GM18507 (cell line): ENCODE measurements around the gene CTIF.

Source experiments
- DNase-seq: peaks from one replicate; pipeline ENCODE4 v3.0.0; 2011; ENCODE audit warnings: low read depth; ENCODE audit not compliant: insufficient read length; ENCODE audit errors: extremely low spot score
- FAIRE-seq: peaks from 2 replicates; lab custom pipeline; 2011; peaks lifted over from hg19 to GRCh38; lab: Jason Lieb, UNC

CTIF gene

DNA sequence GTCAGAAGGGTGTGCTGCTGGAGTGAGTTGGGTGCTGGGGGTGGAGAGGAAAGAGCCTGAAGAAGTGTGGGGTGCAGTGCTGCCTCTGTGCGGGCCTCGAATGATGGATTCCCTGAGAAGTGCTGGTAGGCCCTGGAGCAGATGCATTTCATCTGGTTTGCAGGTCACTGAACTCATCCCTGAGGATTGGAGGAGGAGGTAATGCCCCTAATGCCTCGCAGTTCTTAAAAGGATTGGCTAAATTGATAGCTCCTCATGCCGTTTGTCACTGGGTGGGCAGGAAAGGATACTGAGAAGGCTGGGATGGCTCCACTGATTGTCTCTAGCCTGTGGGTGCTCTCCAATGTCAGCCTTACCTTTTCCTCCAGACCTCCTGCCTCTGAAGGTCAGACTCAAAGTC, 74.1 kb downstream of the CTIF start:
- DNase-seq = no peak
- FAIRE-seq = no peak

DNA sequence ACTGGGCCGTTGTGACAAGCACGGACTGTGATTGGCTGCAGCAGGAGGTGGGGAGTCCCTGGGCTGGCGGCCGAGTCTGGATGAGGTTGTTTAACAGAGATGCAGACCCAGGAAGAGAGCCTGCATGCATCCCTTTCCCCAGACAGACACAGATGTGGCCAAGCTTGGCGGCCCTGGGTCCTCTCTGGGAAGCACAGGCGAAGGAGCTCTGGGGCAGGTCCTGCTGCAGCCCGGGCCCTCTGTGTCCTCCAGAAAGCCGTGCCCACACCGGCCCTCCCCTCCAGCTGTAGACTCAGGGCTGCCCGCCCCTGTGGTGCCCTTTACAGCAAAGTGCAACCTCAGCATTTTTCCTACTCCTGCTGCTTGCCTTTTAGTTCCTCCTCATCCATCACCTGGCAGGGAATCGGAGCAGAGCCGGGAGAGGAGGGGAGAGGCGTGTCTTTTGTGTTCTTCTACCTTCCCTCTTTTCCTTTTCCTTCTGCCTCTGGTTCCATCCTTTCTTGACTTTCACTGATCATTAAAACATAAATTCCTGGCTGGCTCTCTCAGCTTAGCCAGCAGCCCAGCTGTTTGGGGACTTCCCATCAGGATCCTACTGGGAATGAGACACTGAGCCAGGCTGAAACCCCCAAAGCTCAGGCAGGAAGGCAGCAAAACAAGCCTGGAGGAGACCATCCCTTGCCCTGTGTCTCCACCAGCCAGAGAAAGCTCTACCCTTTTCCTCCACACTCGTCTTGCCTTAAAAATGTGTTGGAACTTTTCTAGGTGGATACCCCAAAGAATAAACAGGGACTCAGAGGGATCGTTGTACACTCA, 75.0 kb downstream of the CTIF start:
- FAIRE-seq (no peak), DNase-seq (no peak)

GRCh38 chr18:48615566-48616401, 77.0 kb downstream of the CTIF start:
- no peak for DNase-seq
- FAIRE-seq = no peak

DNA sequence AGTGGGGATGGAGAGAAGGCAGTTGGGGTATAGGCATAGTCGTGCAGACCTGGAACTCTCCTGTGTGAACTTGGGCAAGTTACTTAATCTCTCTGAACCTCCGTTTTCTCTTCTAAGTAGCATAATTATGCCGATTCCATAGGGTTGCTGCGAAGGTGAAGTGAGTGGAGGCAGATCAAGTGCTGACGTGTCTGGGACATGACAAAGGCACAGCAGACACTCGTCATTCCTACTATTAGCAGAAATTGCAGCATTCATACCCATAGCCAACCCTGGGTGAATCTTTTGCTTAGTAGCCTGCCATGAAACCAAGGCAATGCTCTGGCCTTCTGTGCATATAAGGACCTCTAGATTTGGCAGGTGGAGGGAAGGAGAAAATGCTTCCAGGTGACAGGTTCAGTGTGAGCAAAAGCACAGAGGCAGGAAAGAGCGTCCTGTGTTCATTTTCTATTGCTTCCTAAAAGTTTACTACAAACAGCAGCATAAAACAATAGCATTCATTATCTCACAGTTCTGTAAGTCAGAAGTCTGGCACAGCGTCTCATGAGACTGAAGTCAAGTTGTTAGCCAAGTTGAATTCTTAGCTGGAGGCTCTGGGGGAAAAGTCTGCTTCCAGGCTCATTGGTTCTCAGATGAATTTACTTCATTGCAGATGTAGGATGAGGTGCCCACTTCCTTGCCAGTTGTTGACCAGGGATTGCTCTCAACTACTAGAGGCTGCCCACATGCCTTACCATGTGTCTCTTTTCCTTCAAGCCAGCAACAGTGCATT, 77.8 kb downstream of the CTIF start:
- no peak for FAIRE-seq

GRCh38 chr18:48617844-48618497, 79.1 kb downstream of the CTIF start:
- FAIRE-seq (no peak), DNase-seq (no peak)

More for the DNA sequence above, 77.8 kb downstream of the CTIF start:
- DNase-seq = no peak

GRCh38 chr18:48619016-48619415, 80.2 kb downstream of the CTIF start:
- DNase-seq (no peak), FAIRE-seq (no peak)

GRCh38 chr18:48619501-48619900, 80.7 kb downstream of the CTIF start:
- DNase-seq (no peak), FAIRE-seq (no peak)

DNA sequence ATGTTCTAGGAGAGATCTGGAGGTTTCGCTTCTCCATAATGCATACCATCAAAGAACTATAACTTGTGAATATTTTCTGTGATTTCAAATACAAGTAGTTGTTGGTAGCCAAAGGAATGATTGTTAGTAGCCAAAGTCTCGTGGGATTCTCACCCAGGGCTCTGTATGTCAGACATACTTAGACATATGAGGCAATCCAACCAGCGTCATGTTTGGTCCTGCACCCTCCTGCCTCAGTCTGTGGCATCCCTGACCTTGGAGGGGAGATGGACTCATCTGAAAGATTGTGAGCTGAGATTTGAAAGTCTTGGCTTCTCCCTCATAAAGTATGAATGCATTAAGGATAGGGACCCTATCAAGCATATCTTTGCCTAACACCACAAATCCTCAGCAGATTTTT, 81.2 kb downstream of the CTIF start:
- DNase-seq = no peak
- FAIRE-seq = no peak

- no peak for DNase-seq
- no peak for FAIRE-seq
Measured at GRCh38 chr18:48621240-48621639, 82.4 kb downstream of the CTIF start.

DNA sequence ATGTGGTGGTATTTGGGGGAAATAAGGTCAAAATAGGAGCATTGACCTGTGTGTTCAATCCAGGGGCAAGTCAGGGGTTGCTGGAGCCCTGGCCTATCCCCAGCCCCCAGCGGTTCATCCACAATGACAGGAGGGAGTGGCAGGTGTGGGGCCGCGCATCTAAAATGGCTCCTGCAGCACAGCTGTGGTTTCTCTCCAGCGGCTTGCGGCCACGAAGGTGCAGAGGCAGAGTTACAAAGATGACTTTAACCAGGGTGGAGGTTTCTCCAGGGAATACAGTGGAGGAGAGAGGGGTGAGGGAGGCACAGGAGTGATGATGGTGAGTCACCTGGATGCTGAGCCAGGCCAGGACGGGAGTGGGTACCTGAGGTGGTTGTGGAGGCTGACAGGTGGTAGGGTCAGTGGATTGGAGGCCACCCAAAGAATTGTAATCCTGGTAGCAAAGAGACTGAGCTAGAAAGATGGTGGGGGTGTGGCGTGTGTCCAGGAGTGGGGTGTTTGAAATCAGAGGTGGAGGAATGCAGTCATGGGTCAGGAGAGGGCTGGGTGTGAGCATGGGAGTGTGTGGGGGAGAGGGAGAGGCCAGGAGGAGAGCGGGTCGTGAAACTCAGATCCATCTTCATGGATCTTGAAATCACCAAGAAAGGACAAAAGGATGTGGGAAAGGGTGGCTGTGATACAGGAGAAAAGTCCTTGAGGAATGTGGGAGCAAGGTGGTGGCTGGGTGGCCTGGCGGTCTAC, 83.2 kb downstream of the CTIF start:
- DNase-seq (no peak), FAIRE-seq (no peak)

DNA sequence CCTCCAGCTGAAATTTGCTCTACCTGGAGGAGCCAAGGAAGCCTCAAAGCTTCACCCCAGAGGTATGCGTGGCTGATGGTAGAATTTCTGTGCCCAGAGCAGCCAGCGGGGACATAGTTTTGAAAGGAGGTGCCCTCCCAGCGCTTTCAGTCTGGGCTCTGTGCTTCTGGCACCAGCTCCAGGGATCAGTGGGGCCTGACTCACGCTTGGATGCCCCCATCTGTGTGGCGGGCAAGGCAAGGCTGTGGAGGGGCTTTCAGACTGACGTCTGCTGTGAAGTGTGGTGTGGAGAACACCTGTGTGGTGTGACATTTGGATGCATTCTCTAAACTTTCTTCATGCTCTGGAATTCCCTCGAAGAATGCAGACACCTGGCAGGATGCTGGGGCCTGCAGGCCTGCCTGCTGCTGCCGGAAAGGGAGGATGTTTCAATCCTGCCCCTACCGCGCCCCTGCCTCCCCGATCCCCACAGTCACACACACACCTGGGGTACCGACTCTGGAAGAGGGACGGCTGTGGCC, 84.1 kb downstream of the CTIF start:
- no peak for DNase-seq
- FAIRE-seq = no peak

DNA sequence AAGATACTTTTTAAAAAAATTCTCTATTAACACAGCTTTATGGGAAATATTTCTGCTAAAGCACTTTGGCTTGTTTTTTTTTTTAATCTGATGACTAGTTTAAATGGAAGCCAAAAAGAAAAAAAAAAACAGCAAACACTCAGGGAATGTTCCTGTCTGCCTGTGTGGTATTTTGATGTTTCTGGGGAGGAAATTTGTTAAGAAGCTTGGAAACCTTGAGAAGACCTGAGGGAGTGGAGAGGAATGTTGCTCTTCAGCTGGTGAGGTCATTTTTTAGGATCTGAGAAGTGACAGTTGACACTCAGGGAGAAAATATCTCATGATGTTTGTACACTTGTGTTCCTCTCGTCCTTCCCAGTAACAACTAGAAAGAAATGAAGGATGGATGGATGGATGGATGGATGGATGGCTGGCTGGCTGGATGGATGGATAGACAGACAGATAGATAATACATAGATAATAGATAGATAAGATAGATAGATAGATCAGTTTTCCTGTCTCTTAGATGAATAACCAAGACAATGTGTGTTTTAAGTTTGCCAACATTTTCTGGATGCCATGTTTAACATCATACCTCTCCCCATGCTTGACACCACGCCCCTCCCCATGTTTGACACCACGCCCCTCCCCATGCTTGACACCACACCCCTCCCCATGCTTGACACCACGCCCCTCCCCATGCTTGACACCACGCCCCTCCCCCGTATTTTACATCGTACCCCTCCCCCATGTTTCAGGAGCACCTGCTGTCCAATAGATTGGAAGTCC, 84.8 kb downstream of the CTIF start:
- FAIRE-seq (no peak), DNase-seq (no peak)

DNA sequence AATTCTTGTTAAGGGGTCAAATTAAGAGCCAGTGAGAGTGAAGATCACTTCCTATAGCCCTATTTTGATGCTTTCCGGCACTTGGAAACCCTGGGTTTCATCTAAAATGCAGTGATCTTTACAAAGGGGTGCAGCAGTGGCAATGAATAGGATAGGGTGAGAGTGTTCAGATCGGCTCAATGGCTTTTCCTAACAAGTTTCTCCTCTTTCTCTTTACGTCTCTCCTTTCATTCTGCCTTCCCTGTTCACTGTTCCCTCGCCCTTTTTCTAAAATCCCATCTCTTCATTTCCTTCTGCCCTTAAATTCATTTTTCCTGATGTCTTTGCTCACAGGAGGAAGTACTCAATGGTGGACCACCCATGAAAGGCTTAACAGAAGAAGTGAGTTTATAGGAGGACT, 86.0 kb downstream of the CTIF start:
- DNase-seq = no peak

DNA sequence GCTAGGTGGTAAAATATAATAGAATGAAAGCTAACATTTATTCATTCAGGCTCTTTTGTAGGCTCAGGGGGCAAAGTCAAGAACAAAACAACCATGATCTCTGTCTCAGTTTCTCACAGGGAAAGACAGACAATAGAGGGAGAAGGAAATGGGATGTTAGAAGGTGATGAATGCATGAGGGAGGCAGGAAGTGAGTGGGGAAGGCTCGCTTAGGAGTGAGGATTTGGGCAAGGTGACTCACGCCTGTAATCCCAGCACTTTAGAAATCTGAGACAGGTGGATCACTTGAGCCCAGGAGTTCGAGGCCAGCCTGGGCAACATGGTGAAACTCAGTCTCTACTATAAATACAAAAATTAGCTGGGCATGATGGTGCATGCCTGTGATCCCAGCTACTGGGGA, 88.4 kb downstream of the CTIF start:
- no peak for DNase-seq
- no peak for FAIRE-seq

More for the DNA sequence above, 86.0 kb downstream of the CTIF start:
- FAIRE-seq = no peak

DNA sequence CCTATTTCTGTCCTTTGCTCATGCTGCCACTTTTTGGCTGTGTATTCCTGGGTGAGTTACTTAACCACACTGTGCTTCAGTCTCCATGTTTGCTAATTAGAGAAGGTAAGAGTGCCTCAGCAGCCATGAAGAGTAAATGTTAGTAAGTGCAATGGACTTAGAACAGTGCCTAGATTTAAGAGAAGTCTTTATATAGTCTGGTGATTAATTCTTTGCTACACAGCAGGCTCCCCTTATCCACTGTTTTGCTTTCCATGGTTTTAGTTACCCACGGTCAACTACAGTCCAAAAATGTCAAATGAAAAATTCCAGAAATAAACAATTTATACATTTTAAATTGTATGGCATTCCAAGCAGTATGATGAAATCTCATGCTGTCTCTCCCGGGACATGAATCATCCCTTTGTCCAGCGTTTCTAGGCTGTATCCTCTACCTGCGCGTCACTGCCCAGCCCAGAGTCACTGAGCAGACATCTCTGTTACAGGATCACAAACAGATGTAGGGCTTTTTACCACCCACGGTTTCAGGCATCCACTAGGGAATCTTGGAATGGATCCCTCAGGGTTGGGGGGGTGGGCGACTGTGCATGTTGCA, 91.0 kb downstream of the CTIF start:
- DNase-seq (no peak), FAIRE-seq (no peak)

- DNase-seq (no peak), FAIRE-seq (no peak)
Measured at GRCh38 chr18:48631851-48632250, 93.0 kb downstream of the CTIF start.

GRCh38 chr18:48632676-48633257, 93.9 kb downstream of the CTIF start:
- FAIRE-seq (no peak), DNase-seq (no peak)
